Measurements from ENCODE around the gene MKNK1.

MKNK1 gene

DNA sequence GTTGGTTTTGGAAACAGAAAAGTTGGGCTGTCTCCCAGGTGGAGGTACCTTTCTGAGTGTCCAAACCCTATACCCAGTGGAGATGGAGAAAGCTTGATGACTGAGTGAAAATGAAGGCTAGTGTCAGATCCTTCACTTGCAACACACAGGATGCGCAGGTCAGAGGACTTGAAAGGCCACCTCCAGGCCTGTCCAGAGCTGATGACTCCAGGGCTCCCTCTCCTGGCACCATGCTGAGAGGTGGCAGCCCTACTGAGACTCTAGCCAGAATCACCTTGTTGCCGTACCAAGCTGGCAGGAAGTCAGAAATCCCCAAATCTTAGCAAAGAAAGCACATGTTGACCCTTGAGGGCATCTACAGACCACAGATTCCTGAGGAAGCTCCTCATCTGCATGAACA is 69.0 kb downstream of the MKNK1 start:
- DNase-seq = no peak

GRCh38 chr1:46533179-46533864 is 70.7 kb downstream of the MKNK1 start:
- no peak for DNase-seq

GRCh38 chr1:46532498-46533178 is 71.4 kb downstream of the MKNK1 start:
- DNase-seq = peak; percentile 42

DNA sequence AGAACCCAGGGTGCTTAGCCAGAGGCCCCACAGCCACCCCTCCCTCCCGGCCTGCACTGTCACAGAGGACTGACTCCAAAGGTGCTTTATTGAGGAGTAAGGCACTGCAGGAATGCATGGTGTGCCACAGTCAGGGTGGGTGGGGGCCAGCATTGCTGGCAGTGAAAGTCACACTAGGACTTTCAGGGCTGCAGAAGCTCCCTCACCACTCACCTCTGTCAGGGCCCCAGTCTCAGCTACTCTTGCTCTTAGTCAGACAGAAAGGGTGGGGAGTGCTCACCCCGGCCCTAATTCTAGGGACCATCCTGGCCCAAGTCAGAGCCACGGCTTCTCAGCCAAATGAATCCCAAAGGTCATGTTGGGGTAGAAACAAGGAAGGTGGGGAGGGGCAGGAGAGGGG is 72.0 kb downstream of the MKNK1 start:
- no peak for DNase-seq

DNA sequence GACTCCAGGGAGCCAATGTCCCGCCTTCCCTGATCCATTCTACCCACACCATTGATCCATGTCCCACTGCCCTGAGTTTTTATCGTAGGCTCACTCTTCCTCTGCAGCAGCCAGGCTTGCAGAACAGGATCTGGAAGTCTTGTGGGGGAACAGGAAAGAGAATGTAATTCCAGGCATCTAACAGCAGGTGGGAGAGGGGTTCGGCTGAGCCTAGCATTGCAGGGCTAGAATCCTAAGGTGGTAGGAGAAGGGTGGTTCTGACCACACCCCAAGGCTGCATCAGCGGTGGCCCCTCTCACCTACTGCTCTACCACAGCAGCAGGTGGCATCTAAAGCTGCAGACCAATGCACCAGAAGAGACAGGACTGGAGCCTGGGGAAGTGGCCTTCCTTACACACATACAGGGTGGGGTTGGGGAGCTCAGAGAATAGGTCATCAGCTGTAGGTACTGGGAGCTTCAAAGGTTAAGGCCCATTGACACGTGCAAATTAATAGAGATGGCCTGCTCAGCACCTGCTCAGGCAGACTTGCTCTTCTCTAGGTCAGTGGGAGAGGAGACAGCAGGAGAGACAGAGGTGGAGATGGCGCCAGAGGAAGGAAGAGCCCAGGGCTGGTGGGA is 73.2 kb downstream of the MKNK1 start:
- DNase-seq = no peak

DNA sequence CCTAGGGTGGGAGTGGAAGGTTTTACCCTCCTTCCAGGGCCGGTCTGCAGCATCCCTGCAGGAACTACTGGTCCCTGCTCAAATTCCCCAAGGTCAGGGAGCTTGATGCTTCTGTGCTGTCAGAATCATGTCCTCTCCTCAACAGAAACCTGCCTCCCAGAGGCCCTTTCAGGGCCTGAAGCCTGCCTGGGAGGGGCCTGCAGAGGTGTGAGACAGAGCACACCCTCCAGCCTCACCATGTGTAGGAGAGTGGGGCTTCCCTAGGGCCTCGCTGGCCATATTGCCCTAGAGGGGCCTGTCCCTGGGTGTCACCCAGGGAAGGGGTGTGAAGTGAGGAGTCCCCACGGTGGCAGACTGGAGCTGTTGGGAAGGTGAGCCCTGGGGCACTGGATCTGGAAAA is 73.8 kb downstream of the MKNK1 start:
- no peak for DNase-seq

GRCh38 chr1:46529031-46529630 is 74.9 kb downstream of the MKNK1 start:
- DNase-seq = no peak

DNA sequence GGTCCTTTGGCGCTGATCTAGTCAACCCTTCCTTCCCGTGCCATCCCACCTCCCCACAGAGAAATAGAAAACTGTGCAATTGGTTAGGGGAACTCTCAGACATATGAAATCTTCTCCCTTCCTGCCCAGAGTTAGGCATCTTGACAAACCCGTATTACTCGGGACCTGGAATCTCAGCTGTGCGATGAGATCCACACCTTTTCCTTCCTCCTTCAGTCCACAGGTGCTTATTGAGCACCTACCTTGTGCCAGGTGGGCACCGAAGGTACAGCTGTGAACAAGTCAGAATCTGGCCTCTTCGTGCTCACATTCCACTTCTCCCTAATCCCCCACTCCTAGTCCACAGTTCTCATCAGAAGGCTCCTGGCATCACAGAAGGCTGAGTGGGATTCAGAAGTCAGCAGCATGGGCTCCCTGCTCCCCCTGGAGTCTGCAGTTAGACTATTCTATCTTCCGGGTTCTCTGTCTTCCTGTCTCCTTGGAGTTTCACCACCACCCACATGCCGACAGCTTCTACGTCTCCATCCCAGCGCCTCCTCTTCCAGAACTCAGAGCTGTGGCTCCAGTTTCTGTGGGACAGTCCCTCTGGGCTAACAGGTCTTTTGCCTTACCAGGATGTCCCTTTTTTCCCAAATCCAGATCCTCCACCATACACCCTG is 75.6 kb downstream of the MKNK1 start:
- DNase-seq = no peak

- peak; percentile 36 for DNase-seq
Observed at GRCh38 chr1:46527474-46528296, 76.4 kb downstream of the MKNK1 start.

GRCh38 chr1:46526691-46527291 is 77.3 kb downstream of the MKNK1 start:
- no peak for DNase-seq

- no peak for DNase-seq
Observed at GRCh38 chr1:46526013-46526690, 77.9 kb downstream of the MKNK1 start.

- no peak for DNase-seq
Observed at GRCh38 chr1:46525253-46525983, 78.7 kb downstream of the MKNK1 start.

GRCh38 chr1:46524843-46525242 is 79.2 kb downstream of the MKNK1 start:
- no peak for DNase-seq

GRCh38 chr1:46523496-46524353 is 80.3 kb downstream of the MKNK1 start:
- no peak for DNase-seq

GRCh38 chr1:46522969-46523320 is 81.1 kb downstream of the MKNK1 start:
- no peak for DNase-seq

DNA sequence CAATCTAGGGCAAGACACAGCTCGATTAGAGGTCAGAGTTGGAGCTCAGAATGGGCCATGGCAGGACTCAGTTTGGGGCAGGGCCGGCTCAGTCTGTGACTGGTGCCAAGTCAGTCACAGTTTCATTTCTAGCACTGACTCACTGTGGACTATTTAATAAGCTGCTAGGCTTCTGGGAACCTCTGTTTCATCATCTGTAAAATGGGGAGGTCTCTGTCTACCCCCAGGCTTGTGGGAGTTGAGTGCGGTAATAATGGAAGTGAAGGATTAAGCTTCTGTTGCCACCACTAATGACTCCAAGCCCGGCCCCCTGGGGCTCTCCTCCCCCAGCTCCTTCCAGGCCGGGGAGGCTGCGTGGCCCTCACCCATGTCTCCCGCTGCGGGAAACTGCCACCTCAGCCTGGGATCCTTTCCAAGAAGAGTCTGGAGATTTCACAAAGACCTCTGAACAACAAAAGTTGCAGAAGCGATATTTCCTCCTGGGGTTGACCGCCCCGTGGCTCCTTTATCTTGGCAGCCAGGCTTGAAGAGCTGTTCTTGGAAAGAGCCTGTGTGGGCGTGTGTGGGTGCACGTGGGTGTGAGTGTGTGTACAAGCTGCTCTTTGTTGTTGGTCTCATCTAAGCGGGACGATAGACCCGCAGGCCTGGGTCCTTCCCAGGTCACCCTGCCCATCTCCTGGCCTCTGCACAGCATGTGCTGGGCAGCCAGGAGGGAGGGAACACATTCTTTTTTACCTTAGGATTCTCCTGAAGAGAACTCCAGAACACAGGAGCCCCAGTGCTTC is 81.7 kb downstream of the MKNK1 start:
- no peak for DNase-seq

DNA sequence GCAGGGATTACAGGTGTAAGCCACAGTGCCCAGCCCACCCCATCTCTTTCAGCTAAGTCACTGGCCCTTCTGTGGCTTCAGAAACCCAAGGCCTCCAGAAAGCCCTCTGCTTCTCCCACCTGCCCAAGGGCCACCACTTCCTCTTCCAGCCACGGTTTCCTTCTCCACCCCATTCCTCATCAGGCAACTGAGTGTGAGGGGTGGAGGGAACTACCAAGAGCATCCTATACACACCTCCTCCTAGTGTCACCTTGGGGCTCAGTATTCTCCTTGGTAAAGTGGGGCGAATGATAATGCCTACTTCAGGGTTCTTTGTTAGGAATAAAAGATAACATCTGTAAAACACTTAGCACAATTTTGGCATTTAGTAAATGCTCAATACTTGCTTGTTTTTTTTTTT is 82.7 kb downstream of the MKNK1 start:
- DNase-seq = no peak

DNA sequence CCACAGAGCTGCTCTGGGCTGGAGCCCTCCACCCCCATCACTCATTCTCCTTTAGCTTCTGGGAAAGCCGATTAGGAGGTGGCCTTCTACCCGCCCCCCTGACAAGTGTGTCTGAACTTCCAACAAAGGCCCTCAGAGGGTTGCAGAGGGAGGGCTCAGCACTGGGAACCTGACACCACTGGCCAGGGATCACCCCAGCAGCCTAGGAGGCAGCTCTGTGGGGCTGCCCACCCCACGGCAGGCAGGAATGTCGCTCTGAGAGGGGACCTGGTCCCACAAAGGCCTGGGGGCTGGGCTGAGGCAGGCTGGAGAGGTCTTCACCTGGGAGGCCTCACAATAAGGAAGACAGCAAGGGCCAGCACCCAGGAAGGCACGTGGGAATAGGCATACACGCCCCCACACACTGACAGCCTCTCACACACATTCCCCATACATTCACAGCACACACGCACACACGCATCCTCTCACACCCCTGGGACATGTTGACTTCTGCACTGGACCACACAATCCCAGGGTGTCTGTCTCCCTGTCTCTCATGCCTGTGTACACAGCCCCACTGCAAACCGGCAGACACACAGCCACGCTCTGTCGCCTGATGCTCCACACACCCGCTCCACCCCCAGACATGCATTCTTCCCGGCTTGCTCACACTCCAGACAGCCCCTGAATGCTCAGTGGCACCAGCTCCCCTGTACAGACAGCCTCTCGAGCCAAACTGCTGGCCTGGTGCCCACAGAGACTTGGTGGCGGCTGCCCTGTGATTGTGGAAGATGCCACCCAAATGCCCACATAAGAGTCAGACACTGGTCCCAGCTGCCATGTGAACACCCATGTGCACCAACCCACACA is 83.8 kb downstream of the MKNK1 start:
- no peak for DNase-seq

Measured in COR-L47 (cell line).